DOHH2 (cell line): ENCODE measurements around the gene PRAME.

ENCODE experiments used
- CTCF ChIP-seq: fragments of 200-600 bp; sonication (generic); IDR thresholded peaks from one replicate; pipeline ENCODE4 v1.5.1; 2014; ENCODE audit warnings: antibody characterized with exemption, mild to moderate bottlenecking, low read depth, low read length; ENCODE audit not compliant: poor library complexity, severe bottlenecking
- EZH2phosphoT487 ChIP-seq: fragments of 200-600 bp; sonication (generic); IDR thresholded peaks from 2 replicates; pipeline ENCODE4 v1.6.1; 2017; ENCODE audit warnings: borderline replicate concordance, mild to moderate bottlenecking, antibody characterized with exemption, low read length, moderate library complexity, mixed read lengths

- TF ChIP-seq CTCF (peak; percentile 82), EZH2phosphoT487 (no peak)
Observed at GRCh38 chr22:22508274-22509176, 50.5 kb downstream of the PRAME start, which contains the start of gene ZNF280B.
